Psoas muscle (tissue), 8 donors: Measurements from ENCODE around the gene LBX2. TPM values are rescaled to one million over a fixed set of nuclear protein-coding genes. Genes with fewer than 3 reads are reported as not detected.
A peak's percentile ranks its signal among the peaks of the same experiment; 100 is the strongest.

Experiments used
- ATAC-seq, 4 donors: fragments of 200-7000 bp; cut with Tn5 transposase; one replicate each; pipeline ENCODE4 v1.9.1; 2020; ENCODE audit warnings: moderate library complexity in 3 of 4, mild to moderate bottlenecking in 2 of 4
- DNase-seq, 2 donors: peaks; one replicate each; pipeline ENCODE4 v3.0.0-alpha.2; 2020
- H3K27ac ChIP-seq: fragments of 200-600 bp; one replicate; pipeline ENCODE4 v1.8.0; 2022
- H3K27me3 ChIP-seq, 3 donors: fragments of 200-600 bp in 1 of 3; one replicate each; pipeline versions ENCODE4 v1.6.1 to v1.8.0; 2013 to 2022; ENCODE audit warnings: low read length in 2 of 3, mild to moderate bottlenecking in 2 of 3, moderate library complexity in 1 of 3; ENCODE audit not compliant: insufficient read depth in 3 of 3
- H3K36me3 ChIP-seq, 2 donors: fragments of 200-600 bp in 1 of 2; one replicate each; pipeline versions ENCODE4 v1.6.1 to v1.8.0; 2013 to 2022; ENCODE audit warnings: low read depth in 1 of 2, mild to moderate bottlenecking in 1 of 2, moderate library complexity in 1 of 2; ENCODE audit not compliant: insufficient read depth in 1 of 2
- H3K4me1 ChIP-seq: fragments of 200-600 bp; one replicate; pipeline ENCODE4 v1.8.0; 2022
- H3K4me3 ChIP-seq: fragments of 200-600 bp; one replicate; pipeline ENCODE4 v1.8.0; 2022; ENCODE audit warnings: mild to moderate bottlenecking
- H3K9me3 ChIP-seq: fragments of 200-600 bp; one replicate; pipeline ENCODE4 v1.8.0; 2022
- CTCF ChIP-seq: fragments of 200-600 bp; IDR thresholded peaks from one replicate; pipeline ENCODE4 v1.8.0; 2022; ENCODE audit warnings: antibody characterized with exemption
- WGBS, 3 donors: extraction: QIAGEN DNeasy Blood & Tissue Kit; methylation state at CpG; one replicate each; pipeline versions ENCODE4 v1.1.6 to v1.1.7; 2013; 5-methylcytosine and 5-hydroxymethylcytosine counted together
- intact Hi-C, 2 donors: fragments of 100-400 bp; cut with DNase I; formaldehyde crosslinking; loops; one replicate each; pipeline versions ENCODE4 v1.11.0 to v1.14.2; 2022
- polyA plus RNA-seq, 3 donors: library from polyadenylated mRNA; stranded (reverse); fragments of 200-250 nt; gene quantifications; one replicate each; pipeline ENCODE4 v1.2.3, GENCODE V29; 2013
- total RNA-seq, 4 donors: library from RNA; stranded (reverse); fragmentation: NEBNext Ultra II Directional in 2 of 4; extraction: Animal tissue kit (Norgen Biotek cat#: 25700) in 2 of 4; gene quantifications; one replicate each; pipeline versions ENCODE4 v1.2.1 to v1.2.4, GENCODE V29; 2021 to 2023
- donor health status: healthy with polysubstance abuse.
- donor health status: DM: no; HTN: no; CAD: no; lungs with moderate emphysema.
- donor health status: Bipolar disorder and iron deficiency.
- donor health status: healthy.
- donor health status: DM: yes; HTN: yes; CAD: no.
- donor health status: DM: no; HTN: no; CAD: no.
- donor health status: DM: no; HTN: no; CAD: no.
- donor health status: DM: yes; HTN: yes; CAD: no.

LBX2 gene
- total and polyA plus RNA-seq, 7 donors = 0.14 to 0.68 (median 0.26) TPM; not detected in 2

GRCh38 chr2:74515981-74516633, 16.7 kb upstream of the LBX2 start:
- H3K27ac ChIP-seq = no peak overlapping the region
- 2 to 4% (median 2%) methylated on average over 55 to 72 of the region's 72 CpGs for WGBS, 3 donors
- no peak for TF ChIP-seq CTCF
- peaks cover 17% of the 10 kb centered on the region for H3K4me1 ChIP-seq
- H3K27me3 ChIP-seq = peaks cover 0 to 95% (median 42%) of the 10 kb centered on the region in 3 donors
- peak; percentile 67 to 92 (median 88) for ATAC-seq
- peak; percentile 66 to 84 for DNase-seq
- H3K36me3 ChIP-seq = no peaks in the 10 kb centered on the region
- H3K9me3 ChIP-seq = no peaks in the 10 kb centered on the region
- peak overlapping the region; percentile 65 for H3K4me3 ChIP-seq
- intact Hi-C loops = no loop called here

GRCh38 chr2:74515271-74515980, 16.0 kb upstream of the LBX2 start:
- TF ChIP-seq CTCF = no peak
- H3K27me3 ChIP-seq = peaks cover 0 to 98% (median 43%) of the 10 kb centered on the region in 3 donors
- H3K27ac ChIP-seq = no peak overlapping the region
- no peaks in the 10 kb centered on the region for H3K36me3 ChIP-seq
- peaks cover 17% of the 10 kb centered on the region for H3K4me1 ChIP-seq
- H3K4me3 ChIP-seq = peak overlapping the region; percentile 65
- 7 to 20% (median 12%) methylated on average over 46 to 60 of the region's 60 CpGs for WGBS, 3 donors
- DNase-seq (no peak), ATAC-seq (peak in 2 of 4 donors; percentile 12 to 15)
- no peaks in the 10 kb centered on the region for H3K9me3 ChIP-seq
- intact Hi-C loops = no loop called here

GRCh38 chr2:74514368-74515270, 15.2 kb upstream of the LBX2 start, which contains the start of gene TLX2:
TSS of gene TLX2 (plus strand) at chr2:74514450. CDS start at chr2:74514807, 357 bp downstream.
- Histone ChIP-seq H3K4me1 (peaks cover 17% of the 10 kb centered on the region), H3K9me3 (no peaks in the 10 kb centered on the region), H3K36me3 (no peaks in the 10 kb centered on the region), H3K27ac (no peak within 1 kb of the TSS), H3K4me3 (peak within 1 kb of the TSS; percentile 25), H3K27me3 (peaks cover 0 to 97% (median 45%) of the 10 kb centered on the region in 3 donors)
- ATAC-seq = peak in 1 of 4 donors; percentile 17
- intact Hi-C loops = no loop called here
- 4 to 9% (median 7%) methylated on average over 75 to 82 of the region's 82 CpGs for WGBS, 3 donors
- no peak for TF ChIP-seq CTCF
- no peak for DNase-seq

- ATAC-seq (no peak), DNase-seq (no peak)
- Histone ChIP-seq H3K4me1 (peaks cover 17% of the 10 kb centered on the region), H3K27ac (no peak overlapping the region), H3K9me3 (no peaks in the 10 kb centered on the region), H3K4me3 (no peak overlapping the region), H3K36me3 (no peaks in the 10 kb centered on the region), H3K27me3 (peaks cover 0 to 93% (median 41%) of the 10 kb centered on the region in 3 donors)
- TF ChIP-seq CTCF = no peak
- 6 to 9% (median 7%) methylated on average over 45 to 52 of the region's 52 CpGs for WGBS, 3 donors
- intact Hi-C loops = no loop called here
These were observed 14.4 kb upstream of the LBX2 start for GRCh38 chr2:74513605-74514367.
